K562 (cell line): ENCODE results near the gene SYMPK. TPM values are rescaled to one million over a fixed set of nuclear protein-coding genes. Genes with fewer than 3 reads are reported as not detected.

ENCODE experiments used
- ATAC-seq: fragments of 200-7000 bp; cut with Tn5 transposase; 3 replicates; pipeline ENCODE4 v1.9.1; 2020; ENCODE audit warnings: moderate library complexity
- BruUV-seq: library from RNA; stranded (reverse); fragments of 400-500 nt; replicated peaks from 2 replicates; lab custom pipeline; 2021; lab: Mats Ljungman, UMichigan
- CTCF ChIA-PET: fragments of 300-600 bp; formaldehyde crosslinking; extraction: SDS; loops from one replicate; lab custom pipeline; 2021; ENCODE audit warnings: low intra/inter-chr PET ratio; lab: Yijun Ruan, JAX
- POLR2A ChIA-PET: fragments of 300-600, 350-650 bp; sonication (Branson Sonifier 250); formaldehyde crosslinking; extraction: SDS; loops from one replicate; lab custom pipeline; 2021; ENCODE audit warnings: antibody characterized with exemption, inconsistent platforms; lab: Yijun Ruan, JAX
- DNase-seq, 4 experiments: peaks; one replicate each; pipeline versions ENCODE4 v3.0.0 to v3.0.0-alpha.2; 2011 to 2018; ENCODE audit warnings: low spot score in 3 of 4, mixed read lengths in 3 of 4; ENCODE audit errors: extremely low read depth in 1 of 4
- FAIRE-seq: peaks from 2 replicates; lab custom pipeline; 2011; peaks lifted over from hg19 to GRCh38; lab: Jason Lieb, UNC
- H2AFZ ChIP-seq: 2 replicates; pipeline ENCODE4 v1.6.0; 2011; ENCODE audit warnings: low read depth, low read length, control low read depth, inconsistent platforms
- H3K27ac ChIP-seq: fragments of 200-600 bp; 3 replicates; pipeline ENCODE4 v1.8.0; 2011; ENCODE audit warnings: low read depth, mild to moderate bottlenecking, control low read depth, inconsistent platforms, low read length, moderate library complexity, mixed read lengths; ENCODE audit errors: extremely low read depth
- H3K27me3 ChIP-seq, 2 experiments: fragments of 300-600 bp in 1 of 2; 2 replicates in 1 of 2; 3 replicates in 1 of 2; pipeline versions ENCODE4 v1.6.0 to v1.8.0; 2011; ENCODE audit warnings: inconsistent platforms in 2 of 2, low read length in 2 of 2, mild to moderate bottlenecking in 1 of 2, mixed read lengths in 1 of 2, moderate library complexity in 1 of 2; ENCODE audit not compliant: control insufficient read depth in 2 of 2, insufficient read depth in 2 of 2
- H3K36me3 ChIP-seq: fragments of 300-600 bp; 3 replicates; pipeline ENCODE4 v1.8.0; 2011; ENCODE audit warnings: mild to moderate bottlenecking, low read length, inconsistent platforms; ENCODE audit not compliant: control insufficient read depth, insufficient read depth
- H3K4me1 ChIP-seq, 2 experiments: fragments of 200-600 bp in 1 of 2; replicated peaks in 1 of 2; 2 replicates in 1 of 2; 3 replicates in 1 of 2; pipeline versions ENCODE4 v1.5.1 to v1.8.0; 2011; ENCODE audit warnings: inconsistent platforms in 2 of 2, low read length in 2 of 2, mild to moderate bottlenecking in 1 of 2, mixed read lengths in 1 of 2, moderate library complexity in 1 of 2; ENCODE audit not compliant: control insufficient read depth in 2 of 2, insufficient read depth in 2 of 2
- H3K4me2 ChIP-seq: 2 replicates; pipeline ENCODE4 v1.6.1; 2011; ENCODE audit warnings: low read length, control low read depth, inconsistent platforms, mixed read lengths; ENCODE audit not compliant: insufficient read depth
- H3K4me3 ChIP-seq: fragments of 200-600 bp; sonication (generic), shearing (Covaris generic); 2 replicates; pipeline ENCODE4 v1.5.1; 2016; ENCODE audit warnings: control low read depth, inconsistent platforms
- H3K79me2 ChIP-seq: fragments of 200-600 bp; 3 replicates; pipeline ENCODE4 v1.8.0; 2011; ENCODE audit warnings: low read length, inconsistent platforms; ENCODE audit not compliant: control insufficient read depth, insufficient read depth
- H3K9ac ChIP-seq, 2 experiments: 2 replicates each; pipeline versions ENCODE4 v1.6.0 to v1.6.1; 2011; ENCODE audit warnings: low read depth in 2 of 2, low read length in 2 of 2, control low read depth in 1 of 2, inconsistent platforms in 1 of 2, mild to moderate bottlenecking in 1 of 2, mixed read lengths in 1 of 2; ENCODE audit not compliant: insufficient read depth in 1 of 2
- H3K9me1 ChIP-seq: one replicate; pipeline ENCODE4 v1.6.0; 2011; ENCODE audit warnings: inconsistent platforms, mild to moderate bottlenecking, low read length, moderate library complexity; ENCODE audit not compliant: control insufficient read depth, insufficient read depth
- H3K9me3 ChIP-seq: replicated peaks from 2 replicates; pipeline ENCODE4 v1.5.1; 2011; ENCODE audit warnings: low read depth, low read length, inconsistent platforms; ENCODE audit not compliant: control insufficient read depth, insufficient read depth
- H4K20me1 ChIP-seq: replicated peaks from 2 replicates; pipeline ENCODE4 v1.6.1; 2011; ENCODE audit warnings: low read length, inconsistent platforms, mixed read lengths; ENCODE audit not compliant: control insufficient read depth, insufficient read depth
- HMBOX1 ChIP-seq: sonication (generic); IDR thresholded peaks from 2 replicates; pipeline ENCODE4 v1.6.1; 2016
- IRF2 ChIP-seq: sonication (generic); formaldehyde crosslinking; IDR thresholded peaks from 2 replicates; pipeline ENCODE4 v1.8.1; 2022; ENCODE audit warnings: mild to moderate bottlenecking, missing genetic modification reagents
- IRF9 ChIP-seq: fragments of 450-650 bp; IDR thresholded peaks from 2 replicates; pipeline ENCODE4 v1.6.1; 2016; ENCODE audit warnings: missing biosample characterization, missing genetic modification characterization
- PHF8 ChIP-seq: fragments of 200-600 bp; sonication (generic); IDR thresholded peaks from 2 replicates; pipeline ENCODE4 v1.6.1; 2012; ENCODE audit warnings: mixed run types, mild to moderate bottlenecking, inconsistent platforms, low read length, moderate library complexity, borderline replicate concordance
- PRDM10 ChIP-seq: fragments of 450-650 bp; IDR thresholded peaks from 2 replicates; pipeline ENCODE4 v1.6.1; 2018; ENCODE audit not compliant: partially characterized antibody
- TCF7L2 ChIP-seq: fragments of 150-350 bp; IDR thresholded peaks from 2 replicates; pipeline ENCODE4 v1.6.1; 2016; ENCODE audit warnings: low read depth, mild to moderate bottlenecking, low read length, moderate library complexity
- THRA ChIP-seq: fragments of 450-650 bp; IDR thresholded peaks from 2 replicates; pipeline ENCODE4 v1.6.1; 2017; ENCODE audit warnings: mild to moderate bottlenecking, moderate library complexity
- ZNF174 ChIP-seq: fragments of 250-450 bp; sonication (Bioruptor Pico); IDR thresholded peaks from 2 replicates; pipeline ENCODE4 v1.4.0; 2020; ENCODE audit warnings: mild to moderate bottlenecking
- WGBS: fragments of 100-300 bp; shearing (Covaris generic); methylation state at CpG from one replicate; pipeline ENCODE4 v1.1.6; 2016; ENCODE audit warnings: low coverage, mixed read lengths; ENCODE audit not compliant: insufficient coverage; ENCODE audit errors: missing lambda C conversion rate; 5-methylcytosine and 5-hydroxymethylcytosine counted together
- in situ Hi-C: fragments of 300-500 bp; cut with MboI; formaldehyde crosslinking; loops from 4 replicates; pipeline ENCODE4 v1.15.0; 2018; ENCODE audit warnings: inconsistent platforms, mixed read lengths
- intact Hi-C: fragments of 100-400 bp; cut with micrococcal nuclease; formaldehyde crosslinking; loops from 2 replicates; pipeline ENCODE4 v1.14.2; 2022
- polyA plus RNA-seq, 8 experiments: library from polyadenylated mRNA; depleted of rRNA in 4 of 8; stranded (reverse) in 5 of 8; unstranded in 3 of 8; fragments of >200 nt; fragmentation: Nextera tagmentation in 2 of 8; fragmentation: Illumina TruSeq in 1 of 8; extraction: Ambion mirVana in 2 of 8; extraction: Trizol in 1 of 8; gene quantifications; 2 replicates each; pipeline versions ENCODE4 v1.2.1 to v1.2.3, GENCODE V29; 2011 to 2014; ENCODE audit warnings: inconsistent platforms in 1 of 8, missing spikeins in 1 of 8
- total RNA-seq, 7 experiments: library from RNA; depleted of rRNA in 6 of 7; stranded (reverse); fragments of >200 nt in 6 of 7; fragmentation: Illumina TruSeq in 2 of 7; extraction: Trizol in 2 of 7; gene quantifications; 2 replicates each; pipeline versions ENCODE4 v1.2.1 to v1.2.3, GENCODE V29; 2011 to 2021; ENCODE audit warnings: low replicate concordance in 1 of 7

The SYMPK gene
- total and polyA plus RNA-seq, 9 of the 15 experiments (the other 6 are each of a cell fraction or from before 2014, with no cell fraction given): 0.73 to 95.5 (median 58.4) TPM

- Histone ChIP-seq H3K4me3 (no peak overlapping the region), H3K27ac (no peak overlapping the region), H3K4me1 (no peaks in the 10 kb centered on the region), H3K9me1 (no peaks in the 10 kb centered on the region), H3K9me3 (no peaks in the 10 kb centered on the region), H3K36me3 (peaks cover 92% of the 10 kb centered on the region), H3K27me3 (no peaks in the 10 kb centered on the region), H3K9ac (no peak overlapping the region), H3K4me2 (no peak overlapping the region), H2AFZ (no peak overlapping the region), H4K20me1 (no peaks in the 10 kb centered on the region), H3K79me2 (no peaks in the 10 kb centered on the region)
- ChIA-PET CTCF (interaction anchor here (0.5 kb wide), 1 partner anchor 36 kb away, joined by 3 read pairs; no protein-coding TSS in a partner anchor), POLR2A (interaction anchor here (0.7 kb wide), 1 partner anchor 23 kb away, joined by 3 read pairs; no protein-coding TSS in a partner anchor)
- intact Hi-C loops: no loop called here
- in situ Hi-C loops: no loop called here
- FAIRE-seq (no peak), DNase-seq (no peak), ATAC-seq (no peak)
- BruUV-seq: no TSS peak
- TF ChIP-seq ZNF174 (CRISPR knock-in tag) (no peak), PHF8 (no peak), THRA (no peak), IRF2 (CRISPR knock-in tag) (no peak), PRDM10 (peak; percentile 48), TCF7L2 (no peak), HMBOX1 (no peak), IRF9 (tag) (no peak)
- 93% methylated on average over 13 of the region's 13 CpGs for WGBS
These were observed 15.3 kb downstream of the SYMPK start for GRCh38 chr19:45847663-45848062.
